K562 (cell line): ENCODE measurements around the gene BAD. TPM values are rescaled to one million over a fixed set of nuclear protein-coding genes. Genes with fewer than 3 reads are reported as not detected.
A peak's percentile ranks its signal among the peaks of the same experiment; 100 is the strongest.

Source experiments
- ATAC-seq: fragments of 200-7000 bp; cut with Tn5 transposase; 3 replicates; pipeline ENCODE4 v1.9.1; 2020; ENCODE audit warnings: moderate library complexity
- BruUV-seq: library from RNA; stranded (reverse); fragments of 400-500 nt; replicated peaks from 2 replicates; lab custom pipeline; 2021; lab: Mats Ljungman, UMichigan
- CTCF ChIA-PET: fragments of 300-600 bp; formaldehyde crosslinking; extraction: SDS; loops from one replicate; lab custom pipeline; 2021; ENCODE audit warnings: low intra/inter-chr PET ratio; lab: Yijun Ruan, JAX
- POLR2A ChIA-PET: fragments of 300-600, 350-650 bp; sonication (Branson Sonifier 250); formaldehyde crosslinking; extraction: SDS; loops from one replicate; lab custom pipeline; 2021; ENCODE audit warnings: antibody characterized with exemption, inconsistent platforms; lab: Yijun Ruan, JAX
- DNase-seq, 4 experiments: peaks; one replicate each; pipeline versions ENCODE4 v3.0.0 to v3.0.0-alpha.2; 2011 to 2018; ENCODE audit warnings: low spot score in 3 of 4, mixed read lengths in 3 of 4; ENCODE audit errors: extremely low read depth in 1 of 4
- FAIRE-seq: peaks from 2 replicates; lab custom pipeline; 2011; peaks lifted over from hg19 to GRCh38; lab: Jason Lieb, UNC
- H2AFZ ChIP-seq: 2 replicates; pipeline ENCODE4 v1.6.0; 2011; ENCODE audit warnings: low read depth, low read length, control low read depth, inconsistent platforms
- H3K27ac ChIP-seq: fragments of 200-600 bp; 3 replicates; pipeline ENCODE4 v1.8.0; 2011; ENCODE audit warnings: low read depth, mild to moderate bottlenecking, control low read depth, inconsistent platforms, low read length, moderate library complexity, mixed read lengths; ENCODE audit errors: extremely low read depth
- H3K27me3 ChIP-seq, 2 experiments: fragments of 300-600 bp in 1 of 2; 2 replicates in 1 of 2; 3 replicates in 1 of 2; pipeline versions ENCODE4 v1.6.0 to v1.8.0; 2011; ENCODE audit warnings: inconsistent platforms in 2 of 2, low read length in 2 of 2, mild to moderate bottlenecking in 1 of 2, mixed read lengths in 1 of 2, moderate library complexity in 1 of 2; ENCODE audit not compliant: control insufficient read depth in 2 of 2, insufficient read depth in 2 of 2
- H3K36me3 ChIP-seq: fragments of 300-600 bp; 3 replicates; pipeline ENCODE4 v1.8.0; 2011; ENCODE audit warnings: mild to moderate bottlenecking, low read length, inconsistent platforms; ENCODE audit not compliant: control insufficient read depth, insufficient read depth
- H3K4me1 ChIP-seq, 2 experiments: fragments of 200-600 bp in 1 of 2; replicated peaks in 1 of 2; 2 replicates in 1 of 2; 3 replicates in 1 of 2; pipeline versions ENCODE4 v1.5.1 to v1.8.0; 2011; ENCODE audit warnings: inconsistent platforms in 2 of 2, low read length in 2 of 2, mild to moderate bottlenecking in 1 of 2, mixed read lengths in 1 of 2, moderate library complexity in 1 of 2; ENCODE audit not compliant: control insufficient read depth in 2 of 2, insufficient read depth in 2 of 2
- H3K4me2 ChIP-seq: 2 replicates; pipeline ENCODE4 v1.6.1; 2011; ENCODE audit warnings: low read length, control low read depth, inconsistent platforms, mixed read lengths; ENCODE audit not compliant: insufficient read depth
- H3K4me3 ChIP-seq: fragments of 200-600 bp; sonication (generic), shearing (Covaris generic); 2 replicates; pipeline ENCODE4 v1.5.1; 2016; ENCODE audit warnings: control low read depth, inconsistent platforms
- H3K79me2 ChIP-seq: fragments of 200-600 bp; 3 replicates; pipeline ENCODE4 v1.8.0; 2011; ENCODE audit warnings: low read length, inconsistent platforms; ENCODE audit not compliant: control insufficient read depth, insufficient read depth
- H3K9ac ChIP-seq, 2 experiments: 2 replicates each; pipeline versions ENCODE4 v1.6.0 to v1.6.1; 2011; ENCODE audit warnings: low read depth in 2 of 2, low read length in 2 of 2, control low read depth in 1 of 2, inconsistent platforms in 1 of 2, mild to moderate bottlenecking in 1 of 2, mixed read lengths in 1 of 2; ENCODE audit not compliant: insufficient read depth in 1 of 2
- H3K9me1 ChIP-seq: one replicate; pipeline ENCODE4 v1.6.0; 2011; ENCODE audit warnings: inconsistent platforms, mild to moderate bottlenecking, low read length, moderate library complexity; ENCODE audit not compliant: control insufficient read depth, insufficient read depth
- H3K9me3 ChIP-seq: replicated peaks from 2 replicates; pipeline ENCODE4 v1.5.1; 2011; ENCODE audit warnings: low read depth, low read length, inconsistent platforms; ENCODE audit not compliant: control insufficient read depth, insufficient read depth
- H4K20me1 ChIP-seq: replicated peaks from 2 replicates; pipeline ENCODE4 v1.6.1; 2011; ENCODE audit warnings: low read length, inconsistent platforms, mixed read lengths; ENCODE audit not compliant: control insufficient read depth, insufficient read depth
- FOXO4 ChIP-seq: fragments of 450-650 bp; formaldehyde crosslinking; IDR thresholded peaks from 2 replicates; pipeline ENCODE4 v1.4.0; 2020; ENCODE audit warnings: mild to moderate bottlenecking, moderate library complexity
- HMG20A ChIP-seq: fragments of 450-650 bp; formaldehyde crosslinking; conservative IDR thresholded peaks from 2 replicates; pipeline ENCODE4 v1.4.0; 2020; ENCODE audit warnings: mild to moderate bottlenecking, mixed read lengths
- KAT7 ChIP-seq: sonication (generic); formaldehyde crosslinking; IDR thresholded peaks from 2 replicates; pipeline ENCODE4 v1.8.0; 2022; ENCODE audit warnings: missing genetic modification reagents, mild to moderate bottlenecking, borderline replicate concordance
- PTTG1 ChIP-seq: fragments of 450-650 bp; IDR thresholded peaks from 2 replicates; pipeline ENCODE4 v1.6.1; 2016; ENCODE audit warnings: low read depth, mild to moderate bottlenecking, missing genetic modification characterization, missing compliant biosample characterization
- TARDBP ChIP-seq: fragments of 450-650 bp; IDR thresholded peaks from 2 replicates; pipeline ENCODE4 v1.6.1; 2016
- ZNF584 ChIP-seq: fragments of 200-800 bp; sonication (Bioruptor generic); IDR thresholded peaks from 2 replicates; pipeline ENCODE4 v1.6.1; 2016; ENCODE audit warnings: low read depth, mild to moderate bottlenecking, missing genetic modification characterization, missing compliant biosample characterization
- WGBS: fragments of 100-300 bp; shearing (Covaris generic); methylation state at CpG from one replicate; pipeline ENCODE4 v1.1.6; 2016; ENCODE audit warnings: low coverage, mixed read lengths; ENCODE audit not compliant: insufficient coverage; ENCODE audit errors: missing lambda C conversion rate; 5-methylcytosine and 5-hydroxymethylcytosine counted together
- in situ Hi-C: fragments of 300-500 bp; cut with MboI; formaldehyde crosslinking; loops from 4 replicates; pipeline ENCODE4 v1.15.0; 2018; ENCODE audit warnings: inconsistent platforms, mixed read lengths
- intact Hi-C: fragments of 100-400 bp; cut with micrococcal nuclease; formaldehyde crosslinking; loops from 2 replicates; pipeline ENCODE4 v1.14.2; 2022
- polyA plus RNA-seq, 8 experiments: library from polyadenylated mRNA; depleted of rRNA in 4 of 8; stranded (reverse) in 5 of 8; unstranded in 3 of 8; fragments of >200 nt; fragmentation: Nextera tagmentation in 2 of 8; fragmentation: Illumina TruSeq in 1 of 8; extraction: Ambion mirVana in 2 of 8; extraction: Trizol in 1 of 8; gene quantifications; 2 replicates each; pipeline versions ENCODE4 v1.2.1 to v1.2.3, GENCODE V29; 2011 to 2014; ENCODE audit warnings: inconsistent platforms in 1 of 8, missing spikeins in 1 of 8
- total RNA-seq, 7 experiments: library from RNA; depleted of rRNA in 6 of 7; stranded (reverse); fragments of >200 nt in 6 of 7; fragmentation: Illumina TruSeq in 2 of 7; extraction: Trizol in 2 of 7; gene quantifications; 2 replicates each; pipeline versions ENCODE4 v1.2.1 to v1.2.3, GENCODE V29; 2011 to 2021; ENCODE audit warnings: low replicate concordance in 1 of 7
- TF ChIP-seq, protein P1 (sequence below): fragments of 450-650 bp; formaldehyde crosslinking; IDR thresholded peaks from 2 replicates; pipeline ENCODE4 v1.4.0; 2020; ENCODE audit warnings: mild to moderate bottlenecking, moderate library complexity

The BAD gene
- total and polyA plus RNA-seq, 9 of the 15 experiments (the other 6 are each of a cell fraction or from before 2014, with no cell fraction given) = 0.61 to 45.6 (median 11.8) TPM

- DNase-seq (no peak), ATAC-seq (peak; percentile 65), FAIRE-seq (no peak)
- Histone ChIP-seq H3K4me3 (no peak overlapping the region), H3K36me3 (peaks cover 27% of the 10 kb centered on the region; the same call in 1 of the 3 replicates), H3K4me2 (no peak overlapping the region), H3K9ac (peak overlapping the region in 1 of 2 experiments; percentile 84; a peak in 2 of 4 replicates), H3K9me1 (no peaks in the 10 kb centered on the region), H3K9me3 (no peaks in the 10 kb centered on the region), H3K27ac (no peak overlapping the region), H3K27me3 (no peaks in the 10 kb centered on the region), H4K20me1 (no peaks in the 10 kb centered on the region), H3K79me2 (peaks cover 14% of the 10 kb centered on the region), H2AFZ (no peak overlapping the region), H3K4me1 (peaks cover 2 to 25% of the 10 kb centered on the region in 2 experiments; a peak in 4 of 5 replicates)
- CTCF ChIA-PET = no interaction called here
- no TSS peak for BruUV-seq
- in situ Hi-C loops = no loop called here
- WGBS = 82% methylated on average over 8 of the region's 8 CpGs
- intact Hi-C loops = no loop called here
- TF ChIP-seq, protein P1, sequence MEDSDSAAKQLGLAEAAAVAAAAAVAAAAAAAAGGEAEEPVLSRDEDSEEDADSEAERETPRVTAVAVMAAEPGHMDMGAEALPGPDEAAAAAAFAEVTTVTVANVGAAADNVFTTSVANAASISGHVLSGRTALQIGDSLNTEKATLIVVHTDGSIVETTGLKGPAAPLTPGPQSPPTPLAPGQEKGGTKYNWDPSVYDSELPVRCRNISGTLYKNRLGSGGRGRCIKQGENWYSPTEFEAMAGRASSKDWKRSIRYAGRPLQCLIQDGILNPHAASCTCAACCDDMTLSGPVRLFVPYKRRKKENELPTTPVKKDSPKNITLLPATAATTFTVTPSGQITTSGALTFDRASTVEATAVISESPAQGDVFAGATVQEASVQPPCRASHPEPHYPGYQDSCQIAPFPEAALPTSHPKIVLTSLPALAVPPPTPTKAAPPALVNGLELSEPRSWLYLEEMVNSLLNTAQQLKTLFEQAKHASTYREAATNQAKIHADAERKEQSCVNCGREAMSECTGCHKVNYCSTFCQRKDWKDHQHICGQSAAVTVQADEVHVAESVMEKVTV (CRISPR knock-in tag) = no peak
- TF ChIP-seq ZNF584 (no peak), PTTG1 (tag) (no peak), KAT7 (CRISPR knock-in tag) (no peak), HMG20A (CRISPR knock-in tag) (no peak), TARDBP (no peak), FOXO4 (CRISPR knock-in tag) (no peak)
- POLR2A ChIA-PET = no interaction called here
Observed at GRCh38 chr11:64278576-64279190, 5.8 kb downstream of the BAD start.
